SK-N-SH (cell line): Measurements from ENCODE around the gene ITGB3BP. TPM values are rescaled to one million over a fixed set of nuclear protein-coding genes. Genes with fewer than 3 reads are reported as not detected.

Source experiments
- CTCF ChIA-PET: fragments of 300-600, 350-600 bp; formaldehyde crosslinking; extraction: SDS; loops from one replicate; lab custom pipeline; 2021; lab: Yijun Ruan, JAX
- POLR2A ChIA-PET: fragments of 350-600 bp; sonication (Branson Sonifier 250); formaldehyde crosslinking; extraction: SDS; loops from one replicate; lab custom pipeline; 2020; ENCODE audit warnings: antibody characterized with exemption, inconsistent platforms; lab: Yijun Ruan, JAX
- DNase-seq: peaks from one replicate; pipeline ENCODE4 v3.0.0; 2012
- H2AFZ ChIP-seq: fragments of 200-600 bp; sonication (generic); 2 replicates; pipeline ENCODE4 v1.8.1; 2016; ENCODE audit warnings: antibody characterized with exemption, mild to moderate bottlenecking, low read depth
- H3F3A ChIP-seq: fragments of 200-600 bp; sonication (generic); replicated peaks from 2 replicates; pipeline ENCODE3; 2016; ENCODE audit warnings: antibody characterized with exemption, mild to moderate bottlenecking; ENCODE audit not compliant: insufficient read depth
- H3K27ac ChIP-seq, 2 experiments: fragments of 200-500 bp in 1 of 2; fragments of 200-600 bp in 1 of 2; sonication (Bioruptor generic) in 1 of 2; sonication (generic), shearing (Covaris generic) in 1 of 2; 2 replicates each; pipeline versions ENCODE4 v1.5.1 to v1.6.1; 2014 to 2016; ENCODE audit warnings: low read depth in 2 of 2, inconsistent platforms in 1 of 2, low read length in 1 of 2, mild to moderate bottlenecking in 1 of 2, mixed read lengths in 1 of 2
- H3K27me3 ChIP-seq: fragments of 200-600 bp; sonication (generic), shearing (Covaris generic); 2 replicates; pipeline ENCODE4 v1.6.1; 2016; ENCODE audit warnings: mixed run types; ENCODE audit not compliant: insufficient read depth
- H3K36me3 ChIP-seq, 2 experiments: fragments of 200-500 bp in 1 of 2; fragments of 200-600 bp in 1 of 2; sonication (Bioruptor generic) in 1 of 2; sonication (generic) in 1 of 2; replicated peaks in 1 of 2; 2 replicates each; pipeline versions ENCODE3 to v1.5.1; 2014 to 2016; ENCODE audit warnings: low read length in 1 of 2, mild to moderate bottlenecking in 1 of 2; ENCODE audit not compliant: insufficient read depth in 2 of 2, control insufficient read depth in 1 of 2
- H3K4me1 ChIP-seq, 2 experiments: fragments of 200-500 bp in 1 of 2; fragments of 200-600 bp in 1 of 2; sonication (Bioruptor generic) in 1 of 2; sonication (generic), shearing (Covaris generic) in 1 of 2; 2 replicates each; pipeline versions ENCODE4 v1.5.1 to v1.6.1; 2014 to 2016; ENCODE audit warnings: low read depth in 1 of 2, low read length in 1 of 2, mixed run types in 1 of 2; ENCODE audit not compliant: insufficient read depth in 2 of 2, control insufficient read depth in 1 of 2
- H3K4me2 ChIP-seq: fragments of 200-600 bp; sonication (generic), shearing (Covaris generic); 2 replicates; pipeline ENCODE4 v1.6.1; 2017; ENCODE audit warnings: mixed run types
- H3K4me3 ChIP-seq, 2 experiments: fragments of 200-500 bp in 1 of 2; fragments of 200-600 bp in 1 of 2; sonication (Bioruptor generic) in 1 of 2; sonication (generic), shearing (Covaris generic) in 1 of 2; 2 replicates each; pipeline versions ENCODE4 v1.5.1 to v1.8.1; 2014 to 2016; ENCODE audit warnings: low read depth in 2 of 2, inconsistent platforms in 1 of 2, low read length in 1 of 2, mild to moderate bottlenecking in 1 of 2, mixed read lengths in 1 of 2, moderate library complexity in 1 of 2
- H3K79me2 ChIP-seq: fragments of 200-600 bp; sonication (generic); 2 replicates; pipeline ENCODE4 v1.8.1; 2017; ENCODE audit warnings: mild to moderate bottlenecking; ENCODE audit not compliant: insufficient read depth
- H3K9ac ChIP-seq: fragments of 200-600 bp; sonication (generic); 2 replicates; pipeline ENCODE4 v1.6.1; 2017; ENCODE audit warnings: mixed run types
- H3K9me2 ChIP-seq: fragments of 200-600 bp; sonication (generic); 2 replicates; pipeline ENCODE4 v1.6.1; 2017; ENCODE audit warnings: mixed run types
- H3K9me3 ChIP-seq: fragments of 200-600 bp; sonication (generic); 2 replicates; pipeline ENCODE4 v1.6.1; 2017; ENCODE audit warnings: mixed run types, mild to moderate bottlenecking, moderate library complexity
- H4K20me1 ChIP-seq: fragments of 200-600 bp; sonication (generic); 2 replicates; pipeline ENCODE4 v1.6.1; 2017; ENCODE audit warnings: mild to moderate bottlenecking, mixed run types; ENCODE audit not compliant: insufficient read depth
- ELF1 ChIP-seq: IDR thresholded peaks from 2 replicates; pipeline ENCODE4 v1.4.0; 2012
- EZH2phosphoT487 ChIP-seq: fragments of 200-600 bp; sonication (generic); IDR thresholded peaks from 2 replicates; pipeline ENCODE4 v1.6.1; 2017; ENCODE audit warnings: low read depth, mixed run types, mild to moderate bottlenecking, antibody characterized with exemption, moderate library complexity, borderline replicate concordance
- FOSL2 ChIP-seq: IDR thresholded peaks from 2 replicates; pipeline ENCODE4 v1.4.0; 2012; ENCODE audit warnings: low read depth, mild to moderate bottlenecking, moderate library complexity, borderline replicate concordance
- FOXM1 ChIP-seq: IDR thresholded peaks from 2 replicates; pipeline ENCODE4 v1.4.0; 2012; ENCODE audit warnings: low read depth, mild to moderate bottlenecking
- JUND ChIP-seq: IDR thresholded peaks from 2 replicates; pipeline ENCODE4 v1.4.0; 2012
- MEF2A ChIP-seq: IDR thresholded peaks from 2 replicates; pipeline ENCODE4 v1.4.0; 2012; ENCODE audit warnings: low read depth, borderline replicate concordance
- MXI1 ChIP-seq: IDR thresholded peaks from 2 replicates; pipeline ENCODE4 v1.6.1; 2012; ENCODE audit warnings: mild to moderate bottlenecking, low read depth, low read length, improper control_type of control experiment
- NFIC ChIP-seq: IDR thresholded peaks from 2 replicates; pipeline ENCODE4 v1.4.0; 2012; ENCODE audit warnings: borderline replicate concordance
- NRF1 ChIP-seq: IDR thresholded peaks from 2 replicates; pipeline ENCODE4 v1.6.1; 2012; ENCODE audit warnings: low read depth, mild to moderate bottlenecking, low read length
- PBX3 ChIP-seq: IDR thresholded peaks from 2 replicates; pipeline ENCODE4; 2012
- POLR2AphosphoS5 ChIP-seq: IDR thresholded peaks from 2 replicates; pipeline ENCODE4 v1.6.1; 2012; ENCODE audit warnings: low read depth, low read length
- SIN3A ChIP-seq: IDR thresholded peaks from 2 replicates; pipeline ENCODE4 v1.6.1; 2012; ENCODE audit warnings: low read depth, mild to moderate bottlenecking, low read length, moderate library complexity, borderline replicate concordance
- TEAD4 ChIP-seq: IDR thresholded peaks from 2 replicates; pipeline ENCODE4 v1.4.0; 2012; ENCODE audit warnings: mild to moderate bottlenecking, borderline replicate concordance; ENCODE audit not compliant: insufficient read depth
- USF1 ChIP-seq: IDR thresholded peaks from 2 replicates; pipeline ENCODE4 v1.4.0; 2012; ENCODE audit warnings: low read depth, borderline replicate concordance
- USF2 ChIP-seq: fragments of 150-350 bp; IDR thresholded peaks from 2 replicates; pipeline ENCODE4 v1.6.1; 2017; ENCODE audit warnings: antibody characterized with exemption, low read length, low read depth, borderline replicate concordance
- YY1 ChIP-seq: IDR thresholded peaks from 2 replicates; pipeline ENCODE4 v1.4.0; 2012; ENCODE audit warnings: low read depth, mild to moderate bottlenecking
- WGBS: methylation state at CpG from one replicate; pipeline ENCODE4 v1.1.6; 2017; ENCODE audit warnings: low lambda C conversion rate; 5-methylcytosine and 5-hydroxymethylcytosine counted together
- polyA plus RNA-seq, 3 experiments: library from polyadenylated mRNA; depleted of rRNA; stranded (reverse); fragments of >200 nt; gene quantifications; 2 replicates each; pipeline ENCODE4 v1.2.3, GENCODE V29; 2012
- TF ChIP-seq, protein P1 (sequence below): fragments of 200-600 bp; sonication (generic); IDR thresholded peaks from 2 replicates; pipeline ENCODE4 v1.6.1; 2017; ENCODE audit warnings: antibody characterized with exemption, mild to moderate bottlenecking, moderate library complexity

The ITGB3BP gene
- polyA plus RNA-seq, 1 of the 3 experiments (the other 2 are of a cell fraction), result 9.9 TPM

- TF ChIP-seq FOXM1, result no peak
Observed at GRCh38 chr1:63555480-63555879, 32.5 kb upstream of the ITGB3BP start (continued).

- H3K4me1 ChIP-seq, result no peaks in the 10 kb centered on the region
- H3K27me3 ChIP-seq, result no peaks in the 10 kb centered on the region
- no peak for DNase-seq
- no peaks in the 10 kb centered on the region for H4K20me1 ChIP-seq
- no peak overlapping the region for H3K9ac ChIP-seq
- no peaks in the 10 kb centered on the region for H3K79me2 ChIP-seq
- no peak overlapping the region for H3K4me2 ChIP-seq
- no peaks in the 10 kb centered on the region for H3K9me2 ChIP-seq
- 96% methylated on average over 13 of the region's 13 CpGs for WGBS
- POLR2A ChIA-PET, result no interaction called here
- TF ChIP-seq TEAD4, result no peak
- TF ChIP-seq NFIC, result no peak
- TF ChIP-seq MEF2A, result no peak
- TF ChIP-seq, protein P1, sequence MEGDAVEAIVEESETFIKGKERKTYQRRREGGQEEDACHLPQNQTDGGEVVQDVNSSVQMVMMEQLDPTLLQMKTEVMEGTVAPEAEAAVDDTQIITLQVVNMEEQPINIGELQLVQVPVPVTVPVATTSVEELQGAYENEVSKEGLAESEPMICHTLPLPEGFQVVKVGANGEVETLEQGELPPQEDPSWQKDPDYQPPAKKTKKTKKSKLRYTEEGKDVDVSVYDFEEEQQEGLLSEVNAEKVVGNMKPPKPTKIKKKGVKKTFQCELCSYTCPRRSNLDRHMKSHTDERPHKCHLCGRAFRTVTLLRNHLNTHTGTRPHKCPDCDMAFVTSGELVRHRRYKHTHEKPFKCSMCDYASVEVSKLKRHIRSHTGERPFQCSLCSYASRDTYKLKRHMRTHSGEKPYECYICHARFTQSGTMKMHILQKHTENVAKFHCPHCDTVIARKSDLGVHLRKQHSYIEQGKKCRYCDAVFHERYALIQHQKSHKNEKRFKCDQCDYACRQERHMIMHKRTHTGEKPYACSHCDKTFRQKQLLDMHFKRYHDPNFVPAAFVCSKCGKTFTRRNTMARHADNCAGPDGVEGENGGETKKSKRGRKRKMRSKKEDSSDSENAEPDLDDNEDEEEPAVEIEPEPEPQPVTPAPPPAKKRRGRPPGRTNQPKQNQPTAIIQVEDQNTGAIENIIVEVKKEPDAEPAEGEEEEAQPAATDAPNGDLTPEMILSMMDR, result no peak
- no peak for TF ChIP-seq POLR2AphosphoS5
- TF ChIP-seq EZH2phosphoT487, result no peak
- TF ChIP-seq NRF1, result no peak
- no peak for TF ChIP-seq USF1
- TF ChIP-seq YY1, result no peak
- TF ChIP-seq PBX3, result no peak
- TF ChIP-seq FOSL2, result no peak
- no peak for TF ChIP-seq JUND
- TF ChIP-seq MXI1, result no peak
- no peak for TF ChIP-seq USF2
- no peak for TF ChIP-seq SIN3A
- TF ChIP-seq FOXM1, result no peak
- no peak for TF ChIP-seq ELF1
- no peak overlapping the region for H2AFZ ChIP-seq
- H3K36me3 ChIP-seq, result peaks cover 3 to 8% of the 10 kb centered on the region in 2 experiments
- no peak overlapping the region for H3K4me3 ChIP-seq
- no peaks in the 10 kb centered on the region for H3K9me3 ChIP-seq
- H3F3A ChIP-seq, result peaks cover 4% of the 10 kb centered on the region
- CTCF ChIA-PET, result no interaction called here
- H3K27ac ChIP-seq, result no peak overlapping the region
Observed at GRCh38 chr1:63548877-63549276, 25.9 kb upstream of the ITGB3BP start.
